Chondrocyte (in vitro differentiated cells): ENCODE measurements around the gene DDAH2. TPM values are rescaled to one million over a fixed set of nuclear protein-coding genes. Genes with fewer than 3 reads are reported as not detected.

Source experiments
- DNase-seq: peaks from one replicate; pipeline ENCODE4 v3.0.0; 2021; ENCODE audit warnings: mixed read lengths, low spot score
- H3K27ac Mint-ChIP-seq: one replicate; pipeline ENCODE4 v1.8.0; 2021; ENCODE audit warnings: mild to moderate bottlenecking, moderate library complexity, mixed read lengths; ENCODE audit not compliant: unreplicated experiment
- H3K27me3 Mint-ChIP-seq: 2 replicates; pipeline ENCODE4 v1.8.0; 2021; ENCODE audit warnings: low read depth, mixed read lengths
- H3K36me3 Mint-ChIP-seq: 2 replicates; pipeline ENCODE4 v1.8.0; 2021; ENCODE audit warnings: low read depth, mixed read lengths
- H3K4me1 Mint-ChIP-seq: 2 replicates; pipeline ENCODE4 v1.8.0; 2021; ENCODE audit warnings: low read depth, mild to moderate bottlenecking, mixed read lengths
- H3K4me3 Mint-ChIP-seq: one replicate; pipeline ENCODE4 v1.8.0; 2021; ENCODE audit warnings: mild to moderate bottlenecking, moderate library complexity, mixed read lengths; ENCODE audit not compliant: unreplicated experiment
- H3K9me3 Mint-ChIP-seq: 2 replicates; pipeline ENCODE4 v1.8.0; 2021; ENCODE audit warnings: low read depth, mixed read lengths
- total RNA-seq: library from RNA; stranded (reverse); gene quantifications from 3 replicates; pipeline ENCODE4 v1.2.1, GENCODE V29; 2021
- TF ChIP-seq, protein P1 (sequence below): fragments of 200-600 bp; sonication (generic); IDR thresholded peaks from 2 replicates; pipeline ENCODE4 v1.5.0; 2021; ENCODE audit warnings: antibody characterized with exemption, mild to moderate bottlenecking, moderate library complexity

Gene DDAH2
- total RNA-seq, 1 donor from 2014 or later, result 99.6 TPM

- H3K27ac Mint-ChIP-seq, result no peak overlapping the region
Observed at GRCh38 chr6:31760790-31761189, 31.7 kb upstream of the DDAH2 start.

DNA sequence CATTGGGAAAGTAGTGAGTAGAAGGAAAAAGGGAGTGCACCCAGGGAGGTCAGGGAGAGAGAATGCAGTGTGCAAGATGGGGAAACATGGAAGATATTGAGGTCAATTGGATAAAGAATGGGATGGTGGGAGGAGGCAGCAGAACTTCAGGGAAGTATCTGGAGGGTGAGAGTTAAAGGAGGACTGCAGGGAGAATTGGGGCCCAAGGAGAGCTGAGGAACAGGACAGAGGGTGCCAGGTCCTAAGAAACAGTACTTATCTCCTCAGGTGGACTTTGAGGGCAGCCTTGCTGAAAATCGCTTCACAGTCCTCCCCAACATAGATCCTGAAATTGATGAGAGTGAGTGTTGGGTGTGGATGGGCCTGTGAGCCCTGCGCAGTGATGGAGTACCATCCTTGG lies 29.2 kb upstream of the DDAH2 start:
- no peak for DNase-seq
- no peak overlapping the region for H3K27ac Mint-ChIP-seq
- H3K9me3 Mint-ChIP-seq, result no peaks in the 10 kb centered on the region
- no peak overlapping the region for H3K4me3 Mint-ChIP-seq
- H3K4me1 Mint-ChIP-seq, result peaks cover 2% of the 10 kb centered on the region
- H3K36me3 Mint-ChIP-seq, result peaks cover 4% of the 10 kb centered on the region
- TF ChIP-seq, protein P1, sequence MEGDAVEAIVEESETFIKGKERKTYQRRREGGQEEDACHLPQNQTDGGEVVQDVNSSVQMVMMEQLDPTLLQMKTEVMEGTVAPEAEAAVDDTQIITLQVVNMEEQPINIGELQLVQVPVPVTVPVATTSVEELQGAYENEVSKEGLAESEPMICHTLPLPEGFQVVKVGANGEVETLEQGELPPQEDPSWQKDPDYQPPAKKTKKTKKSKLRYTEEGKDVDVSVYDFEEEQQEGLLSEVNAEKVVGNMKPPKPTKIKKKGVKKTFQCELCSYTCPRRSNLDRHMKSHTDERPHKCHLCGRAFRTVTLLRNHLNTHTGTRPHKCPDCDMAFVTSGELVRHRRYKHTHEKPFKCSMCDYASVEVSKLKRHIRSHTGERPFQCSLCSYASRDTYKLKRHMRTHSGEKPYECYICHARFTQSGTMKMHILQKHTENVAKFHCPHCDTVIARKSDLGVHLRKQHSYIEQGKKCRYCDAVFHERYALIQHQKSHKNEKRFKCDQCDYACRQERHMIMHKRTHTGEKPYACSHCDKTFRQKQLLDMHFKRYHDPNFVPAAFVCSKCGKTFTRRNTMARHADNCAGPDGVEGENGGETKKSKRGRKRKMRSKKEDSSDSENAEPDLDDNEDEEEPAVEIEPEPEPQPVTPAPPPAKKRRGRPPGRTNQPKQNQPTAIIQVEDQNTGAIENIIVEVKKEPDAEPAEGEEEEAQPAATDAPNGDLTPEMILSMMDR, result no peak
- no peaks in the 10 kb centered on the region for H3K27me3 Mint-ChIP-seq

More at GRCh38 chr6:31760790-31761189, 31.7 kb upstream of the DDAH2 start:
- no peaks in the 10 kb centered on the region for H3K27me3 Mint-ChIP-seq
- DNase-seq, result no peak
- H3K4me3 Mint-ChIP-seq, result no peak overlapping the region
- H3K4me1 Mint-ChIP-seq, result peaks cover 10% of the 10 kb centered on the region
- no peaks in the 10 kb centered on the region for H3K9me3 Mint-ChIP-seq
- H3K36me3 Mint-ChIP-seq, result peaks cover 6% of the 10 kb centered on the region
- TF ChIP-seq, protein P1, result no peak

DNA sequence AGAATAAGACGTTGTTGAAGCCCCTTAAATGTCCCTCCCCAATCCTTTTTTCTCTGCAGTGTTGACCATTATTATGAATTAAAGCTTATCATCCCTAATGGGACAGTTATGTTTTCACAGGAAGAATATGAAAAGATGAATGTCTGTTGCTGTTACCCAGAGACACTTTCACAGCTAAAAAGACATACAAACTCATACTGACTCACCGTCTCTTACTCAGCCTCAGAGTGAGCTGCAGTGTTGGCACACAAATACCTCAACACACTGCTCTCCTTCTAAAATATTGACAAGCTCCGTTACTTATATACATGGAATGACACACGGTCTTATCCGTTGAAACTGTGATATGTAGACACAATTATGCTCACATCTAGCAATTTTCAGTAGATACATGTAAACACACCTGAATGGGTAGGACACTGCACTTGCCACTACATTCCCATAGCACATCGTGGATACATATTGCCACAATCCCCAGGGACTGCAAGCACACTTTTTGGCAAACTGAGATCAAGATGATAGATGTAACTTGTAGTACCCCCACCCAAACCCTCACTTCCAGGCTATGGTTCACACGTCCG lies 23.7 kb upstream of the DDAH2 start:
- TF ChIP-seq, protein P1, result no peak
- H3K9me3 Mint-ChIP-seq, result no peaks in the 10 kb centered on the region
- DNase-seq, result no peak
- H3K27me3 Mint-ChIP-seq, result no peaks in the 10 kb centered on the region
- H3K4me3 Mint-ChIP-seq, result no peak overlapping the region
- H3K36me3 Mint-ChIP-seq, result no peaks in the 10 kb centered on the region
- peaks cover 10% of the 10 kb centered on the region for H3K4me1 Mint-ChIP-seq
- H3K27ac Mint-ChIP-seq, result peak overlapping the region; percentile 75

- Mint-ChIP-seq H3K36me3 (no peaks in the 10 kb centered on the region), H3K27me3 (no peaks in the 10 kb centered on the region), H3K4me1 (peaks cover 14% of the 10 kb centered on the region), H3K9me3 (no peaks in the 10 kb centered on the region), H3K27ac (no peak overlapping the region), H3K4me3 (no peak overlapping the region)
- TF ChIP-seq, protein P1, result no peak
- DNase-seq, result no peak
Observed at GRCh38 chr6:31750411-31751022, 21.4 kb upstream of the DDAH2 start.

- Mint-ChIP-seq H3K4me1 (peaks cover 14% of the 10 kb centered on the region), H3K27me3 (no peaks in the 10 kb centered on the region), H3K27ac (no peak overlapping the region), H3K9me3 (no peaks in the 10 kb centered on the region), H3K4me3 (no peak overlapping the region), H3K36me3 (peaks cover 2% of the 10 kb centered on the region)
- no peak for DNase-seq
- TF ChIP-seq, protein P1, result no peak
Observed at GRCh38 chr6:31749301-31750036, 20.4 kb upstream of the DDAH2 start.
